ENCODE measurements around the gene SULT6B1. TPM values are rescaled to one million over a fixed set of nuclear protein-coding genes. Genes with fewer than 3 reads are reported as not detected.

SULT6B1 gene
- total RNA-seq, 1 donor from 2014 or later = not detected

DNA sequence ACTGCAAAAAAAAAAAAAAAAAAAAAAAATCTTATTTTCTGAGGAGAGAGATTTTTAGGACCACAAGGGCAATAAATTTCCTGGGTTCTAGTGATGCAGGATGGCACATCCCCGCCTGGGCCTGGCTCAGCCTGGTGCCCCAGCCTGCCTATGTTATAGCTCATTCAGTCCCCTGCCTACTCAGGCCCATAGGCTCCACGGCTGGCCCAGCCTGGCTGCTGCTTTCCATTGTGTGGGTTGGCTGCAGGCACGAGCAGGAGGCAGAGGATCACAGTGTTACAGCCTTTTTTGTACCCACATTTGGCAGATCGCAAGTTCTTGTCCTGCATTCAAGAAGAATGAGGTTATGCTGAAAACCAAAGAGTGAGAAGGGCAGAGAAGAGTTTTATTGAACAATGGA is 2.8 kb upstream of the SULT6B1 start:
- H3K9me3 Mint-ChIP-seq = no peaks in the 10 kb centered on the region
- H3K27ac Mint-ChIP-seq = no peak overlapping the region
- H3K36me3 Mint-ChIP-seq (ENCODE audit: low read depth) = peaks cover 1% of the 10 kb centered on the region
- H3K4me3 Mint-ChIP-seq (ENCODE audit: low read depth) = no peak overlapping the region
- intact Hi-C loops (cut with micrococcal nuclease) = no loop called here
- peaks cover 8% of the 10 kb centered on the region for H3K4me1 Mint-ChIP-seq (ENCODE audit: low read depth)
- no peak for DNase-seq (ENCODE audit: low spot score)
- peaks cover 11% of the 10 kb centered on the region for H3K27me3 Mint-ChIP-seq (ENCODE audit: low read depth)

DNA sequence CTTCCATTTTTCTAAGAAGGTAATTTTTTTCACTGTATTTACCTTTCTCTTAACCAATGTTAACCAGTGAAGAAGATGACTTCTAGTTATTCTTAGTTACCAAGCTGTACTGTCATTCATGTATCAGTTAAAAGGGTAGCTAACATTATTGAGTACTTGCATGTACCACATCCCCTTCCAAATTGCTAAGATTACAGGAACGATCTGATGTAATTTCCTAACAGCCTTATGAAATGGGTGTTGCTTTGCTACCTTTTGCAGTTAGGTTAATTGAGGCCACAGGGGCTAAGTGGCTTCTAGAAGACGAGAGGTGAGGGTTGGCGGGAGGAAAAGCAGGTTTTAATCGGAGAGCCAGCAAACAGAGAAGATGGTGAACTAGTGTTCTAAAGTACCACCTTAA is 1.8 kb upstream of the SULT6B1 start:
- H3K4me3 Mint-ChIP-seq (ENCODE audit: low read depth) = no peak overlapping the region
- no peak for DNase-seq (ENCODE audit: low spot score)
- no peaks in the 10 kb centered on the region for H3K36me3 Mint-ChIP-seq (ENCODE audit: low read depth)
- no peaks in the 10 kb centered on the region for H3K9me3 Mint-ChIP-seq
- intact Hi-C loops (cut with micrococcal nuclease) = no loop called here
- peaks cover 8% of the 10 kb centered on the region for H3K4me1 Mint-ChIP-seq (ENCODE audit: low read depth)
- H3K27me3 Mint-ChIP-seq (ENCODE audit: low read depth) = peaks cover 17% of the 10 kb centered on the region
- no peak overlapping the region for H3K27ac Mint-ChIP-seq

DNA sequence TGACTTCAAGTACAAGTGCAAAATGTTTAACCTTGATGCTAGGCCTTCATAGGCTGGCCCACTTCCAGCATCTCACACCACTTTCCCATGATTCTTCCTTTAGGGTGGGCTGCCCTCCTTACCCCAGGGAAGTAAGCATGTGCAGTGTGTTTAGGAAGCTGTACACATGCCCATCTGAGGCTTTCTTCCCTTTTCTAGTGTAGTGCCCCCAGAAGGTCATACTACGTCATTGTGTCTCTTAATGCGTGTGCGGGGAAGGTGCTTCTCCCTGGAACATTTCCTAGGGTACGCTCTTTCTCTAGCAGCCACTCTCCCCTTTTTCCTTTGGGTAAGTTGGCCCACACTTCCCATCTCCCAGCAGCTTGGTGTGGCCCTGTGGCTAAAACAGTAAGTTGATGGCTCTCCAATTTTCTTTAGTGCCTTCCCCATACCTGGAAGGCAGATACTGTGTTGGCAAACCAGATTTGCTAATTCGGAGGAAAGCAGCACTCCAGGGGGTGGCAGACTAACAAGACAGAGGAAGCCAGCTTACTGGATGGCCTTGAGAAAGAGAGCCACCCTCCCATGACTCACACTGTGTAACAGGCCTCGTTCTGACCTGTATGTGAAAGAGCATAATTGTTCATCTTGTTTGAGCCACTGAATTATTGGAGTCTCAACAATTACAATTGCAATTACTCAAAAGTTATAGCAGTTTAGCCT is 1.1 kb upstream of the SULT6B1 start:
- Mint-ChIP-seq H3K27me3 (ENCODE audit: low read depth) (peaks cover 19% of the 10 kb centered on the region), H3K27ac (no peak overlapping the region), H3K4me3 (ENCODE audit: low read depth) (no peak overlapping the region), H3K4me1 (ENCODE audit: low read depth) (peaks cover 8% of the 10 kb centered on the region), H3K36me3 (ENCODE audit: low read depth) (no peaks in the 10 kb centered on the region), H3K9me3 (no peaks in the 10 kb centered on the region)
- intact Hi-C loops (cut with micrococcal nuclease) = no loop called here
- DNase-seq (ENCODE audit: low spot score) = no peak

DNA sequence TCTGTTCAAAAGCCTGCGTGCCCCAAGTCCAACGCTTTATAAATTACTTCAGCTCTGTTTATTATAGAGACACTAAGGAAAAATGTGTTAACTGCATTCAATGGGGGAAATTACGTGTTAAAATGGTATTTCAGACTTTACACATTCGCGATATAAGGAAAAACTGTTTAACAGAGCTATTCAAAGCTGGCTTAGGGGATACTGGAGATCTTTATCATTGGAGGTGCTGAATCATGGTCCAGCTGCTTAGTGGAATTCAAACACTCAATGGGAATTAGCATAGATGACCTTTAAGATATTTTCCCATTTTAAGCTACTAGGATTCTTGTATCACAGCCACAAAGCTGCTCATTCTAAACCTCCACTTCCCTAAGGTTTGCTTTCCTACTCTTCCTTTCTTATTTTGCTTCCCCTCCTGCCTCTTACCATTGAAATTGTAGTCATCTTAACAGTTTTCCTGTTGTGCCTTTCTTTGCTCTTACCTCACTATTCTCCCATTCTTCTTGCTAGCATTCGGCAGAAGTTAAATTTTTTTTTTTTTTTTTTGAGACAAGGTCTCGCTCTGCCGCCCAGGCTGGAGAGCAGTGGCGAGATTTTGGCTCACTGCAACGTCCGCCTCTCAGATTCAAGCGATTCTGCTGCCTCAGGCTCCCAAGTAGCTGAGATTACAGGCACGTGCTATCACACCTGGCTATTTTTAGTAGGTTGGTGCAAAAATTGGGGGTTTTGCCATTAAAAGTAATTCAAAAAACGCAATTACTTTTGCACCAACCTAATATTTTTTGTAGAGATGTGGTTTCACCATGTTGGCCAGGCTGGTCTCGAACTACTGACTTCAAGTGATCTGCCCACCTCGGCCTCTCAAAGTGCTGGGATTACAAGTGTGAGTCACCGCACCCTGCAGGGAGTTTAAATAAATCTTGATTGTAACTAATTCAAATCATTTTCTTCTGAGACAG is 6.5 kb downstream of the SULT6B1 start:
- Mint-ChIP-seq H3K9me3 (no peaks in the 10 kb centered on the region), H3K4me3 (ENCODE audit: low read depth) (no peak overlapping the region), H3K27me3 (ENCODE audit: low read depth) (peaks cover 56% of the 10 kb centered on the region), H3K36me3 (ENCODE audit: low read depth) (no peaks in the 10 kb centered on the region), H3K27ac (no peak overlapping the region), H3K4me1 (ENCODE audit: low read depth) (no peaks in the 10 kb centered on the region)
- intact Hi-C loops (cut with micrococcal nuclease) = no loop called here
- no peak for DNase-seq (ENCODE audit: low spot score)

DNA sequence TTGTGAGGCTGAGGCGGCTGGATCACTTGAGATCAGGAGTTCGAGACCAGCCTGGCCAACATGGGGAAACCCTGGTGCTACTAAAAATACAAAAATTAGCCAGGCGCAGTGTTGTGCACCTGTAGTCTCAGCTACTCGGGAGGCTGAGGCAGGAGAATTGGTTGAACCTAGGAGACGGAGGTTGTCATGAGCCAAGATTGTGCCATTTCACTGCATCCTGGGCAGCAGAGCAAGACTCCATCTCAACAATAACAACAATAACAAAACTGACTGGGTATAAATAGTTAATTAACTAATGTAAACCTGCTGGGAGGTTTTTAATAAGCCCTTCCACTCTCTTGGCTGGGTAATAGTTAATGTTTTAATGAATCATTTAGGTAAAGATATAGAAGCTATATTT is 7.8 kb downstream of the SULT6B1 start:
- DNase-seq (ENCODE audit: low spot score) = no peak
- Mint-ChIP-seq H3K27ac (no peak overlapping the region), H3K36me3 (ENCODE audit: low read depth) (no peaks in the 10 kb centered on the region), H3K27me3 (ENCODE audit: low read depth) (peaks cover 51% of the 10 kb centered on the region), H3K9me3 (no peaks in the 10 kb centered on the region), H3K4me1 (ENCODE audit: low read depth) (no peaks in the 10 kb centered on the region), H3K4me3 (ENCODE audit: low read depth) (no peak overlapping the region)
- intact Hi-C loops (cut with micrococcal nuclease) = no loop called here

DNA sequence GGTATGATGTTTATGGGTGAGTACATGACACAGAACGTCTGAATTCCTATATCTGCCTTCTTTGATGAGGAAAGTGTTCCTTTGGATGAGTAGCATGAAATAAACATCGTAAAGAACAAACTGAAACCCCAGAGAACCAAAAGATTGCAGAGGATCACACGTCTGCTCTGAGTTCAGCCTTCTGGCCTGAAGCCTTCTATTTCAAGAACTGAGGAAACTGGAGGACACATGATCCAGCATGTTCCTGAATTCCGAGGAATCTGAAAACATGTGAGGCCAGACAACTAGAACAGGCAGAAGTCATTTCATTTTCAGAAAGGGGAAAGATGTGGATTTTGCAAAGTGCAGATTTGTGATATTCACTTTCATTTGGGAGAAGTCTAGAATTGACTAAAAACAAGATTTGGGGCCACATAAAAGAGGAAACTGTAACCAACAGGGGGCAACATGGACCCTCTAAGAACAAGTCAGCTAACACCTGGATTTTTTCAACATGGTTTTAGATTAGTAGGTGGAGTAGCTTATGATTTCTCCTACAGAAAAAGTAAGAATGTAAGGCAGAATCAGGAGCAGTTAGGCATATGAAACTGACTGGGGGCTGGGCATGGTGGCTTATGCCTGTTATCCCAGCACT is 8.3 kb downstream of the SULT6B1 start:
- no peaks in the 10 kb centered on the region for H3K4me1 Mint-ChIP-seq (ENCODE audit: low read depth)
- intact Hi-C loops (cut with micrococcal nuclease) = no loop called here
- H3K9me3 Mint-ChIP-seq = no peaks in the 10 kb centered on the region
- H3K27ac Mint-ChIP-seq = no peak overlapping the region
- DNase-seq (ENCODE audit: low spot score) = no peak
- no peak overlapping the region for H3K4me3 Mint-ChIP-seq (ENCODE audit: low read depth)
- no peaks in the 10 kb centered on the region for H3K36me3 Mint-ChIP-seq (ENCODE audit: low read depth)
- peaks cover 51% of the 10 kb centered on the region for H3K27me3 Mint-ChIP-seq (ENCODE audit: low read depth)

DNA sequence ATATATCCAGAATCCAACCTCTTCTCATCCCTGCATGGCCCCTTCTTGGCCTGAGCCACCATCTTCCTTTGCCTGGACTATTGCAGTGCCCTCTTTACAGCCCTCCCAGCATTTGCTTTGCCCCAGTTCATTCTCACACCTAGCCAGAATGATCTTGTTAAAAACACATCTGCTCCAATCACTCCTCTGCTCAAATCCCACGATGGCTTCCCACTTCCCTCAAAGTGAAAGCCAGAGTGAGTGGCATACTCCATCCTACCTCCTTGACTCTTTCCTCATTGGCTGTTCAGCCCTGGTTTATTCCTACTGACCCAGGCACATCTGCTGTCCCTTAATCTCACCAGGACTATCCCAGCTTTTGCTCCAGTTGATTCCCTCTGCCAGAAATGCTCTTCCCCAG is 14.7 kb downstream of the SULT6B1 start:
- H3K4me3 Mint-ChIP-seq (ENCODE audit: low read depth) = no peak overlapping the region
- H3K27me3 Mint-ChIP-seq (ENCODE audit: low read depth) = peaks cover 10% of the 10 kb centered on the region
- no peaks in the 10 kb centered on the region for H3K9me3 Mint-ChIP-seq
- DNase-seq (ENCODE audit: low spot score) = no peak
- intact Hi-C loops (cut with micrococcal nuclease) = no loop called here
- H3K27ac Mint-ChIP-seq = no peak overlapping the region
- H3K36me3 Mint-ChIP-seq (ENCODE audit: low read depth) = no peaks in the 10 kb centered on the region
- peaks cover 1% of the 10 kb centered on the region for H3K4me1 Mint-ChIP-seq (ENCODE audit: low read depth)

DNA sequence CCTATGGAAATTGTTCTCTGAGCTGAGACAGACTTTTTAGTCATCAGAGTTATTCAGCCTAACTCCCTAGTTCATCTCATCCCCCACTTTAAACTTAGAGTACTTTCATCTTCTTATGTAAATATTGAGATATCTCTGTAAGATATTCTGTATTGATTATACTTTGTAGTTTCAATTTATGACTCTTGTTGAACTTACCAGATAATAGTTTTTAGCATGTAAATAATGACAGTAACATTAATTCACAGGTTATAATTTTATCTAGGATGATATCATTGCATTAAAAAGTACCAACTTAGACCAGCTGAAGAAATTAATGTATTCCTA is 16.9 kb downstream of the SULT6B1 start:
- H3K36me3 Mint-ChIP-seq (ENCODE audit: low read depth) = no peaks in the 10 kb centered on the region
- DNase-seq (ENCODE audit: low spot score) = no peak
- H3K27ac Mint-ChIP-seq = no peak overlapping the region
- H3K9me3 Mint-ChIP-seq = no peaks in the 10 kb centered on the region
- no peak overlapping the region for H3K4me3 Mint-ChIP-seq (ENCODE audit: low read depth)
- H3K4me1 Mint-ChIP-seq (ENCODE audit: low read depth) = peaks cover 1% of the 10 kb centered on the region
- intact Hi-C loops (cut with micrococcal nuclease) = no loop called here
- H3K27me3 Mint-ChIP-seq (ENCODE audit: low read depth) = peaks cover 3% of the 10 kb centered on the region

DNA sequence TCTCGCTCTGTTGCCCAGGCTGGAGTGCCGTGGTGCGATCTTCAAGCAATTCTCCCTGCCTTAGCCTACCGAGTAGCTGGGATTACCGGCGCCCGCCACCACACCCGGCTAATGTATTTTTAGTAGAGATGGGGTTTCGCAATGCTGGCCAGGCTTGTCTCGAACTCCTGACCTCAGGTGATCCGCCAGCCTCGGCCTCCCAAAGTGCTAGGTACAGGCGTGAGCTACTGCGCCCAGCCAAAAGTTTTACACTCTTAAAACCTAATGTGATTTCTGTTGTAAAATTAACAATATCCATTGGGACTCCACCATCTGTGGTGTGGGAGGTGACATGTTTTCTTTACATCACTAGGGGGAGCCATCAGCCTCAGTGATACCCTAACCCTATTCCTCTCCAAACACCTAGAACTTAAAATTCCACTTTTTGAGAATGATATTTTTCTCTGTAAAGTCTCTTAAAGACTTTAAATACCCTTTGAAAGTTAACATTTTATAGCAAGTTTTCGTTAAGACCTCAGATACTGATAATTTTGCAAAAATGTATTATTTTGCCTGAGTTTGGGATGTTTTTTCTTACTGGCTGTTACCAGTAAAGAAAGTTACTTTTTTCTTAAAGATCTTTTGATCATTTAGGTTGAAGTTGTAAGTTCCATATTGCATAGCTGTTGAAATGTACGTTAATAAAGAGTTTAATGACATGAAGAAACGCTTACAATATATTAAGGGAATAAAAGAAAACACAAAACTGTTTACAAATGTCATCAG is 20.1 kb downstream of the SULT6B1 start:
- no peak for DNase-seq (ENCODE audit: low spot score)

DNA sequence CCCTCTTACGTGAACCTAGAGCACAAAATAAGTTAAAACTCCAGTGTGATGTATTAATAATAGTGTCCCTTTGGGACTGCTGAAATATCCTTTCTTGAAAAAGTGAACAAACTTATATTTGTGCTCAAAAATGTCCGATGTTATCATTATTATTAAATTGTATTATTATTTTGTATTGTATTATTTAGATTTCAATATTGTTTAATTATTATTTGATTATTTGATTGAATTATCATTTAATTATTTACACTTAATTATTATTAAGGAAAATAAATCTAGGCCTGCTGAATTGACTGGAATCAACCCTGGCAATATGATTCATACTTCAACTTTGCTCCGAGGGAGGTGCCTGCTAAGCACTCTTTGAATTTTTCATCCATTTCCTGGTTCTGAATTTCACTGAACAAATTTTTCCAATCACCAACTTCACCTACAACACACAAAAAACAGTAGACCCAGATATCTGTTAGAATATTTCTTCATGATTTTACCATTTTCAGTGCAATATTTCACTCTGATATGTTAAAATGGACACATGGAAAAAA is 20.8 kb downstream of the SULT6B1 start:
- Mint-ChIP-seq H3K9me3 (peaks cover 21% of the 10 kb centered on the region), H3K27ac (no peak overlapping the region), H3K4me3 (ENCODE audit: low read depth) (no peak overlapping the region), H3K4me1 (ENCODE audit: low read depth) (peaks cover 1% of the 10 kb centered on the region), H3K36me3 (ENCODE audit: low read depth) (peaks cover 5% of the 10 kb centered on the region), H3K27me3 (ENCODE audit: low read depth) (no peaks in the 10 kb centered on the region)
- intact Hi-C loops (cut with micrococcal nuclease) = loop anchor here (1.0 to 5.0 kb wide), 2 partner anchors 157 to 710 kb away; partner anchors contain the start of gene PRKD3
- no peak for DNase-seq (ENCODE audit: low spot score)

More for the DNA sequence above, 20.1 kb downstream of the SULT6B1 start:
- H3K4me3 Mint-ChIP-seq (ENCODE audit: low read depth) = no peak overlapping the region
- peaks cover 5% of the 10 kb centered on the region for H3K36me3 Mint-ChIP-seq (ENCODE audit: low read depth)
- peaks cover 2% of the 10 kb centered on the region for H3K27me3 Mint-ChIP-seq (ENCODE audit: low read depth)
- intact Hi-C loops (cut with micrococcal nuclease) = loop anchor here (1.0 to 5.0 kb wide), 2 partner anchors 156 to 709 kb away; partner anchors contain the start of gene PRKD3
- no peak overlapping the region for H3K27ac Mint-ChIP-seq
- peaks cover 21% of the 10 kb centered on the region for H3K9me3 Mint-ChIP-seq
- peaks cover 1% of the 10 kb centered on the region for H3K4me1 Mint-ChIP-seq (ENCODE audit: low read depth)

DNA sequence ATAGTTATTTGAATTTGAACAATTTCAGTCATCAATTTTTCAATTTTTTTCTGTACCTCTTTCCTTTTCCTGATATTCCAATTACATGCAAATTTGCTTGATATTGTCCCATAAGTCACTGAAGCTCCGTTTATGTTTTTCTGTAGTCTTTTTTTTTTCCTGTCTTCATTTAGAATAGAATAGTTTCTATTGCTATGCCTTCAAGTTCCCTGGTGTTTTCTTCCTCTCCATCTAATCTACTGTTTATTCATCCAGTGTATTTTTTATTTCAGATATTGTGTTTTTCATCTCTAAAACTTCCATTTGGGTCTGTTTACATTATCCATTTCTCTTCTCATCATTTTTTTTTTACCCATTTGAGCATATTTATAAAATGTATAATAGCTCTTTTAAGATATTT is 23.7 kb downstream of the SULT6B1 start:
- Mint-ChIP-seq H3K4me3 (ENCODE audit: low read depth) (no peak overlapping the region), H3K27me3 (ENCODE audit: low read depth) (peaks cover 1% of the 10 kb centered on the region), H3K36me3 (ENCODE audit: low read depth) (peaks cover 5% of the 10 kb centered on the region), H3K4me1 (ENCODE audit: low read depth) (no peaks in the 10 kb centered on the region), H3K9me3 (peaks cover 21% of the 10 kb centered on the region), H3K27ac (no peak overlapping the region)
- no peak for DNase-seq (ENCODE audit: low spot score)
- intact Hi-C loops (cut with micrococcal nuclease) = loop anchor here (5.0 kb wide), 1 partner anchor 713 kb away; no protein-coding TSS in a partner anchor

Measured in activated T-helper 2 cell treated with anti-CD3 and anti-CD28 coated beads, Interferon-gamma antibody, Interleukin-2, Interleukin-4, amounts not matched to agents 10 μg/mL and 5 μg/mL and 100 μg/mL, durations not matched to agents 14 hours and 24 hours and 36 hours (primary cell).